ENCODE measurements around the gene EIF4E1B.

The EIF4E1B gene

GRCh38 chr5:176625966-176626875, 4.3 kb upstream of the EIF4E1B start:
- no peak for DNase-seq (ENCODE audit: low read depth in 2 of 2)
- no peak for TF ChIP-seq CTCF (IDR thresholded peaks at IDR 0.05; ENCODE audit: low read depth, low read length)

GRCh38 chr5:176626876-176627236, 3.6 kb upstream of the EIF4E1B start:
- no peak for DNase-seq (ENCODE audit: low read depth in 2 of 2)
- no peak for TF ChIP-seq CTCF (IDR thresholded peaks at IDR 0.05; ENCODE audit: low read depth, low read length)
- no peak overlapping the region for H3K4me3 ChIP-seq (replicated peaks in 1 of 2; ENCODE audit: low read depth in 2 of 2, low read length in 2 of 2)

More at GRCh38 chr5:176625966-176626875, 4.3 kb upstream of the EIF4E1B start:
- H3K4me3 ChIP-seq (replicated peaks in 1 of 2; ENCODE audit: low read depth in 2 of 2, low read length in 2 of 2) = no peak overlapping the region

GRCh38 chr5:176627582-176627981, 2.9 kb upstream of the EIF4E1B start:
- no peak overlapping the region for H3K4me3 ChIP-seq (replicated peaks in 1 of 2; ENCODE audit: low read depth in 2 of 2, low read length in 2 of 2)
- DNase-seq (ENCODE audit: low read depth in 2 of 2) = no peak
- TF ChIP-seq CTCF (IDR thresholded peaks at IDR 0.05; ENCODE audit: low read depth, low read length) = no peak

- no peak overlapping the region for H3K4me3 ChIP-seq (replicated peaks in 1 of 2; ENCODE audit: low read depth in 2 of 2, low read length in 2 of 2)
- no peak for DNase-seq (ENCODE audit: low read depth in 2 of 2)
- TF ChIP-seq CTCF (IDR thresholded peaks at IDR 0.05; ENCODE audit: low read depth, low read length) = no peak
These were observed 1.9 kb upstream of the EIF4E1B start for GRCh38 chr5:176628406-176629228.

GRCh38 chr5:176629317-176629852, 1.1 kb upstream of the EIF4E1B start:
- H3K4me3 ChIP-seq (replicated peaks in 1 of 2; ENCODE audit: low read depth in 2 of 2, low read length in 2 of 2) = peak overlapping the region in 1 of 2 donors; percentile 39
- no peak for TF ChIP-seq CTCF (IDR thresholded peaks at IDR 0.05; ENCODE audit: low read depth, low read length)

GRCh38 chr5:176630681-176631222, 277 bp downstream of the EIF4E1B start:
- no peak for DNase-seq (ENCODE audit: low read depth in 2 of 2)
- H3K4me3 ChIP-seq (replicated peaks in 1 of 2; ENCODE audit: low read depth in 2 of 2, low read length in 2 of 2) = peak overlapping the region; percentile 34 to 39
- no peak for TF ChIP-seq CTCF (IDR thresholded peaks at IDR 0.05; ENCODE audit: low read depth, low read length)

More at GRCh38 chr5:176629317-176629852, 1.1 kb upstream of the EIF4E1B start:
- DNase-seq (ENCODE audit: low read depth in 2 of 2) = no peak
